ENCODE measurements around the gene CPB1. TPM values are rescaled to one million over a fixed set of nuclear protein-coding genes. Genes with fewer than 3 reads are reported as not detected.

Gene CPB1
- total RNA-seq, 1 donor from 2014 or later = not detected

- Mint-ChIP-seq H3K9me3 (ENCODE audit: unreplicated experiment) (no peaks in the 10 kb centered on the region), H3K4me3 (ENCODE audit: unreplicated experiment) (no peak overlapping the region), H3K27me3 (ENCODE audit: unreplicated experiment) (peaks cover 2% of the 10 kb centered on the region), H3K4me1 (ENCODE audit: low read depth, unreplicated experiment) (no peaks in the 10 kb centered on the region), H3K27ac (ENCODE audit: unreplicated experiment) (no peak overlapping the region), H3K36me3 (ENCODE audit: unreplicated experiment) (peaks cover 4% of the 10 kb centered on the region)
- no peak for DNase-seq
- TF ChIP-seq, protein P1, sequence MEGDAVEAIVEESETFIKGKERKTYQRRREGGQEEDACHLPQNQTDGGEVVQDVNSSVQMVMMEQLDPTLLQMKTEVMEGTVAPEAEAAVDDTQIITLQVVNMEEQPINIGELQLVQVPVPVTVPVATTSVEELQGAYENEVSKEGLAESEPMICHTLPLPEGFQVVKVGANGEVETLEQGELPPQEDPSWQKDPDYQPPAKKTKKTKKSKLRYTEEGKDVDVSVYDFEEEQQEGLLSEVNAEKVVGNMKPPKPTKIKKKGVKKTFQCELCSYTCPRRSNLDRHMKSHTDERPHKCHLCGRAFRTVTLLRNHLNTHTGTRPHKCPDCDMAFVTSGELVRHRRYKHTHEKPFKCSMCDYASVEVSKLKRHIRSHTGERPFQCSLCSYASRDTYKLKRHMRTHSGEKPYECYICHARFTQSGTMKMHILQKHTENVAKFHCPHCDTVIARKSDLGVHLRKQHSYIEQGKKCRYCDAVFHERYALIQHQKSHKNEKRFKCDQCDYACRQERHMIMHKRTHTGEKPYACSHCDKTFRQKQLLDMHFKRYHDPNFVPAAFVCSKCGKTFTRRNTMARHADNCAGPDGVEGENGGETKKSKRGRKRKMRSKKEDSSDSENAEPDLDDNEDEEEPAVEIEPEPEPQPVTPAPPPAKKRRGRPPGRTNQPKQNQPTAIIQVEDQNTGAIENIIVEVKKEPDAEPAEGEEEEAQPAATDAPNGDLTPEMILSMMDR (IDR thresholded peaks at IDR 0.05; ENCODE audit: partially characterized antibody, unreplicated experiment) = no peak
Observed at GRCh38 chr3:148816981-148817525, 10.6 kb upstream of the CPB1 start.

DNA sequence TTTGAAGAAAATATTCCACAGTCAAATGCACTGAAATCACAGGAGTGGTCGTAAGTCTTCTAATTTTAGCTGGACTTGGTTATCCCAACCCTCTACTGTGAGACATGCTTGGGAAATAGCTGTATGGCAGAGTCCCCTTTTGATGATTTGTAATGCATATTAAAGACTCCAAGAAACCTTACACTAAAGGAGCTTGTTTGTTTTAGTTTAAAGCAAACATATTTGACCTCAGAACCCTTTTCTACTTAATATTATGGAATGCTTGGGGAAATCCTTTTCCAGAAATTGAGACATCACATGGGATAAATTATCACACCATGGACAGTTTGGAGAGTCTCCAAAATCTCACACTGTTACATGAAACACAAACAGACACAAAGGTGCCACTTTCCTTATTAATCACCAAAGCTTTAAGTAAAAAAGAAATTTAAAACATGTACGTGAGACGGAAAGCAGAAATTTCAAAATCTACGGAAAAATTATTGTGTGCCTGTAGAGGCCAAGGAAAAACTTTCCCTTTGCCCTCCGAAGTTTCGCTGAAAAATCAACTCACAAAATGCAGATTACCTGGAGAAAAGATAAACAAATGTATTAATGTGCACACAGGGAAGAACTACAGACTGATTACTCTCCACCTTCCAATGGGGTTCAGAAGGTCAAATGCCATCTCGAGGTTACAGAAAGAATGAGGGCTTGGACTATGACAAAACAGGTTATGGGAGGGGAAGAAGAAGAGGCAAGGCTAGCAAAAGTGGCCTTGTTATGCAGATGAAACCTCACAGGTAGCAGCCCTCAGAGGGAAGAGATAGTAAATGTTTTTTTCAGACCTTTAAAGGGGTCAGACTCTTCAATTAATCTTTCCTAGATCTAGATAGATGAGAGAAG, 7.0 kb upstream of the CPB1 start:
- no peak overlapping the region for H3K4me3 Mint-ChIP-seq (ENCODE audit: unreplicated experiment)
- TF ChIP-seq, protein P1 (IDR thresholded peaks at IDR 0.05; ENCODE audit: partially characterized antibody, unreplicated experiment) = no peak
- no peaks in the 10 kb centered on the region for H3K4me1 Mint-ChIP-seq (ENCODE audit: low read depth, unreplicated experiment)
- H3K9me3 Mint-ChIP-seq (ENCODE audit: unreplicated experiment) = no peaks in the 10 kb centered on the region
- DNase-seq = no peak
- H3K36me3 Mint-ChIP-seq (ENCODE audit: unreplicated experiment) = no peaks in the 10 kb centered on the region
- peaks cover 2% of the 10 kb centered on the region for H3K27me3 Mint-ChIP-seq (ENCODE audit: unreplicated experiment)
- no peak overlapping the region for H3K27ac Mint-ChIP-seq (ENCODE audit: unreplicated experiment)

DNA sequence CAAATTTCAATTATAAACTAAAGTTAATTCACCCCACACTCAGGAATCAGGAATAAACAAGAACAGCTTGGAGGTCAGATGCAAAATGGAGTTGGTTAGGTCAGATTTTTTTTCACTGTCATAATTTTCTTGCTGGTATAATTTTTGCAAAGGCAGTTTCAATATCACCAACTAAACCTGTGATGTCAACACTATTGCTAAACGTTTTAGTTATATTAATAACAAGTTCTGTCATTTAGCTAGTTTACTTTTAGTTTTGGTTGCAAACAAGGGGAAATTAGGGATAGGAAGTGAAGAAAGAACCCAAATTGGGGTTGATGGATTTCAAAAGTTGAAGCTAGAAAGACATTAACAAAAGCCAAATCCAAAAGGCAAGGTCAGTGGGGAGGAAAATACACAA, 4.6 kb upstream of the CPB1 start:
- no peak for DNase-seq
- Mint-ChIP-seq H3K9me3 (ENCODE audit: unreplicated experiment) (no peaks in the 10 kb centered on the region), H3K4me3 (ENCODE audit: unreplicated experiment) (no peak overlapping the region), H3K27ac (ENCODE audit: unreplicated experiment) (no peak overlapping the region), H3K27me3 (ENCODE audit: unreplicated experiment) (peaks cover 2% of the 10 kb centered on the region), H3K36me3 (ENCODE audit: unreplicated experiment) (no peaks in the 10 kb centered on the region), H3K4me1 (ENCODE audit: low read depth, unreplicated experiment) (no peaks in the 10 kb centered on the region)
- TF ChIP-seq, protein P1 (IDR thresholded peaks at IDR 0.05; ENCODE audit: partially characterized antibody, unreplicated experiment) = no peak

GRCh38 chr3:148825476-148825875, 2.1 kb upstream of the CPB1 start:
- Mint-ChIP-seq H3K4me3 (ENCODE audit: unreplicated experiment) (no peak overlapping the region), H3K9me3 (ENCODE audit: unreplicated experiment) (no peaks in the 10 kb centered on the region), H3K27ac (ENCODE audit: unreplicated experiment) (no peak overlapping the region), H3K36me3 (ENCODE audit: unreplicated experiment) (no peaks in the 10 kb centered on the region), H3K4me1 (ENCODE audit: low read depth, unreplicated experiment) (no peaks in the 10 kb centered on the region), H3K27me3 (ENCODE audit: unreplicated experiment) (no peaks in the 10 kb centered on the region)
- no peak for DNase-seq
- TF ChIP-seq, protein P1 (IDR thresholded peaks at IDR 0.05; ENCODE audit: partially characterized antibody, unreplicated experiment) = no peak

DNA sequence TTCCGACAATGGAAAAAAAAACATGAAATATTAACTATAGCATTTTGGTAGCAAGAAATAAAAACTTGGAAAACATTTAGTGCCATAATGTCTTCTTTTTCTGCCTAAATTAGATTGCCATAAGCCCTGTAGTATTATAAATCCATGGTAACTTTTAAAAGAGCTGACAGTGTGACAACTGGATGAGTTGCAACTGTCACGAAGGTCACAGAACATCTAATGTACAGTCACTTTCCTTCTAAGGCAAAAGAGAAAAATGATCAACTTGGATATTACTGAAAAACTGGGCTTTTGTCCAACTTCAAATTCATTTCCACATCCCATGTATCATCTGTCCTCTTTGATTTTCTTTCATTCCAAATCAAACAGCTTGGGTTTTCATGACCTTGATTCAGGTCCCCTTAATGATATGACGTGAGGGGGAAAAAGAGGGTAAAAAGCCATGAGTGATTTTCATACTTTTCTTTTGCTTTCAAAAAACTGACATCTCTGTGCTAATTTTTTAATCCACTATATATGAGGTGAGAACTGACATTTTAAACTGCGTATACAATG, 602 bp downstream of the CPB1 start:
- H3K9me3 Mint-ChIP-seq (ENCODE audit: unreplicated experiment) = no peaks in the 10 kb centered on the region
- H3K4me1 Mint-ChIP-seq (ENCODE audit: low read depth, unreplicated experiment) = no peaks in the 10 kb centered on the region
- H3K36me3 Mint-ChIP-seq (ENCODE audit: unreplicated experiment) = no peaks in the 10 kb centered on the region
- no peak for DNase-seq
- no peak overlapping the region for H3K27ac Mint-ChIP-seq (ENCODE audit: unreplicated experiment)
- no peaks in the 10 kb centered on the region for H3K27me3 Mint-ChIP-seq (ENCODE audit: unreplicated experiment)
- no peak overlapping the region for H3K4me3 Mint-ChIP-seq (ENCODE audit: unreplicated experiment)
- TF ChIP-seq, protein P1 (IDR thresholded peaks at IDR 0.05; ENCODE audit: partially characterized antibody, unreplicated experiment) = no peak

Data from glutamatergic neuron (in vitro differentiated cells).